NCI-H748 (cell line): Measurements from ENCODE around the gene CALHM2.
"Not testable (repeated sequence)": the region's sequence is repeated elsewhere in the genome, so short reads cannot be mapped to it uniquely, and the experiment has no call there.

Experiments
- DNase-seq: peaks from one replicate; lab custom pipeline; 2025; ENCODE audit not compliant: unreplicated experiment; lab: John Stamatoyannopoulos, UW

CALHM2 gene

DNA sequence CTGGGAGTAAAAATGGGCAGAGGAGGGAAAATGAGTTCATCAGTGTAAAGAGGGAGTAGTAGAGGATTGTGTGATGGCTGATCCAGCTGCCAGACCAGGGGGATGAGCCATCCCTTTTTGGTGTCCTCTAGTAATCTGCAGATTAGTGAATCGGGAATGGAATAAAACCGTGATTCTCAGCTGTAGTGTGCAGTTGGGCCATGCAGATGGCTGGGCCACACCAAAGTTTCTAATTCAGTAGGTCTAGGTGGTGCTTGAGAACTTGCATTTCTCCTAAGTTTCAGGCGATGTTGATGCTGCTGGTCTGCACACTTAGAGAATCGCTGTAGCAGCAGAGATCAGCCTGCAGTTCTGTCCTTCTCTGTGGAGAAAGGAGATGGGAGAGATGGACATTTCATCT is 33.1 kb downstream of the CALHM2 start:
- no peak for DNase-seq

DNA sequence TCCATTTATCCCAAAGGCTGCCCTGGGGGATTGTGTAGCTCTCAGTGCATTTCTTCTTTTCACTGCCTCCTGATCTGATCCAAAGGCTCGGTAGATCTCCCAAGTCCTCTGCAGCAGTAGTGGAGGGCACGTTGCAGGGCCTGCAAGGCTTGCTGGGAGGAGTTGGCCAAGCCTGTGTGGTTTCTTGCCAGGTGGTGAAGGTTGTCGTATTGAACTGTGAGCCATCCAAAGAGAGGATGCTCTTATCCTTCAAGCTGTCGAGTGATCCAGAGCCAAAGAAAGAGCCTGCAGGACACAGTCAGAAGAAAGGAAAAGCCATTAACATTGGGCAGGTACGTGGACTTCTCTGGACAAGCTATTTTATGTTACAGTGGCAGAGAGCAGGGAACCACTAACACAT is 34.6 kb downstream of the CALHM2 start:
- DNase-seq: no peak

DNA sequence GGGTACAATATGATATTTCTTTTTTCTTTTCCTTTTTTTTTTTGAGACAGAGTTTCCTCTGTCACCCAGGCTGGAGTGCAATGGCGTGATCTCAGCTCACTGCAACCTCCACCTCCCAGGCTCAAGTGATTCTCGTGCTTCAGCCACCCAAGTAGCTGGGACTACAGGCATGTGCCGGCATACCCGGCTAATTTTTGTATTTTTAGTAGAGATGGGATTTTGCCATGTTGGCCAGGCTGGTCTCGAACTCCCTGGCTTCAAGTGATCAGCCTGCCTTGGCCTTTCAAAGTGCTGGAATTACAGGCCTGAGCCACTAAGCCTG is 35.1 kb downstream of the CALHM2 start:
- DNase-seq: not testable (repeated sequence)

DNA sequence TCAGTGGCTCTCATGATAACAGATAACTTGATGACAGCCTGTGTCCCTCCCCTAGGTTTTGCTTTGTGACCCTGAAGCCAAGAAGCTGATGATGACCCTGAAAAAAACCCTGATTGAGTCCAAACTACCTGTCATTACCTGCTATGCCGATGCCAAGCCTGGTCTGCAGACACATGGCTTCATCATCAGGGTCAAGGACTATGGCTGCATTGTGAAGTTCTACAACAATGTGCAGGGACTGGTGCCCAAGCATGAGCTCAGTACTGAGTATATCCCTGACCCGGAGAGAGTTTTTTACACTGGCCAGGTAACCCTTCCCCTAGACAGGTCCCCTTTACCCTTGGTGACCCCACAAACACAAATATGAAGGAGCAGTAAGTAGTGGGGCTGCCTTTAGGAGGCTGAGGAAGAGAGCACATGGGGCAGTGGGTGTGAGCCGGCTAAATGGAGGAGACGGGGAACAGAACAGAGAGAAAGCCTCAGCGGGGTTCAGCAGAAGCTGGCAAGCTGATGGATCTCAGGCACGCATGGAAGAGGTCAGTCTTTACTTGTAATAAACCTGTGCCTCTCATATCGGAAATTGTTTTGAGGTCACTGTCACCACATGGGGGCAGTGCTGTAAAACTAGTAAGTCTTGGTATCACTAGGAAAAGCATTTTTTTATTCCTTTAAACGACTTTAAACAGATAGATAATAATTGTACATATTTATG is 35.6 kb downstream of the CALHM2 start:
- peak; percentile 42 for DNase-seq

DNA sequence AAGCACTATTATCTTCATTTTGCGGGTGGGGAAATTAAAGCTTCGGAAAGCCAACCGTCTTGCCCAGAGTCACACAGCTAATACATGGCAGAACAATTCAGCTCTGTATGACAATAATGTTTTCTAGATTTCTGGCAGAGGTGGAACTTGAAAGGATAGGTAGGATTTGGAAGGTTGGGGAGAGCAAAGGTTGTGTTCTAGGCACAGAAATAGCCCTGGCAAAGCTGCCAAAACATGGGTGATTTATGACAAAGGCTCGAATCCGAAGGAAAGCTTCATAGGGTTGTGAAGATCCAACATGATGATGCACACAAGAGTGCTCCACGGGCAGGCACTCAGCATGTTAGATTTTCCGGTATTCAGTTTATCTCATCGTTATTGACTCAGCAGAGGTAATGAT is 36.6 kb downstream of the CALHM2 start:
- no peak for DNase-seq

DNA sequence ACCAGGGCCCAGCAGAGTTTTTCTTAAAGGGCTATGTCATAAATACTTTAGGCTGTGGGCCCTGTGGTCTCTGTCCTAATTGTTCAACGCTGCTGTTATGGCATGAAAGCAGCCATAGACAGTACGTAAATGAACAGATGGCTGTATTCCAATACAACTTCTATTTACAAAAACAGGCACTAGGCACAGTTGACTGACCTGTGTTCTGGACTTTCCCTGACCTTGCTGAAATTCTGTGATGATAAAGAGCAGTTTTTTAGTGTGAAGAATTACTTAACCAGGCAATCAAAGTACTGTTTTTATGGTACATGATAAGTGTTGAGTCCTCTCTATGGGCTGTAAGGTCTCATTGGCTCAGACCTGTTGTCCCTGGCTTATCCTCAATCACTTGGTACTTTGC is 38.6 kb downstream of the CALHM2 start:
- DNase-seq: no peak

DNA sequence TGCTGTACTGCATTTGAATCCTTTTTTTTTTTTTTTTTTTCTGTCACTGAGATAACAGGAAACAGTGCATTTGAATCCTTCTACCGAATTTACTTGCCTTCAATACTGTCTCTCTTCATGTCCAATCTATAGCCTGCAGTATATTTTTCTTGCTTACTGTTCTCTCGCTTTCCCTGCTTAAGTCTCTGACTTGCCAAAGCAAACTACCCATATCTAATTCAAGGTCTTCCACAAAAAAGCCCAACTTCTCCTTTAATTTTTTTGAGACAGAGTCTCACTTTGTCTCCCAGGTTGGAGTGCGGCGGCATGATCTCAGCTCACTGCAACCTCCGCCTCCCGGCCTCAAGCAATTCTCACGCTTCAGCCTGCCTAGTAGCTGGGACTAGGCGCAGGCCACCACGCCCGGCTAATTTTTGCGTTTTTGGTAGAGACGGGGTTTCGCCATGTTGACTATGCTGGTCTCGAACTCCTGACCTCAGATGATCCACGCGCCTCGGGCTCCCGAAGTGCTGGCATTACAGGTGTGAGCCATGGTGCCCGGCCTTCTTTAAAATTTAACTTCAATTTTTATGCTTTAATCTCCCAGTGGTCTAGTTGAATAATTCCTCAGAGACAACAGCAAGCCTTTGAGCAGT is 54.9 kb downstream of the CALHM2 start:
- DNase-seq: no peak

DNA sequence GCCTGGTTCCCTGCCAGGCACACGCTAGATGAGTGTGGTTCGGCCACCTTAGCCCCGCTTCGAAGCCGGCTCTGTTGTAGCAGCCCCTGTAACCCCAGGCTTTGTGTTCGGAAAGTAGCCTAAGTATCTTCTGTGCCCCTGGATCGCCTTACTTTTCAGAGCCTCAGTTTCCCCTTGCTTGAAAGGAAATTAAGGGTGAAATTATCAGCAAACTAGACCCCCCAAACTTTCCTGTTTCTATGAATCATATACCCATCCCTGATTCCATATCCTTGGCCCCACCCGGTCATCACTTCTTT is 55.4 kb downstream of the CALHM2 start:
- no peak for DNase-seq
